Thyroid gland (tissue), 4 donors: Measurements from ENCODE around the gene RABL6.

Experiments
- POLR2A ChIP-seq, 2 donors: fragments of 450-650 bp; IDR thresholded peaks; one replicate each; pipeline ENCODE4 v1.6.1; 2017; ENCODE audit warnings: antibody characterized with exemption in 2 of 2, mild to moderate bottlenecking in 2 of 2, moderate library complexity in 1 of 2
- TF ChIP-seq, protein P1 (sequence below), 6 experiments: fragments of 200-600 bp in 3 of 6; fragments of 450-650 bp in 3 of 6; sonication (generic) in 3 of 6; IDR thresholded peaks; one replicate each; pipeline ENCODE4 v1.5.1; 2016 to 2019; ENCODE audit warnings: antibody characterized with exemption in 6 of 6, mild to moderate bottlenecking in 2 of 6, inconsistent platforms in 1 of 6, moderate library complexity in 1 of 6

DNA sequence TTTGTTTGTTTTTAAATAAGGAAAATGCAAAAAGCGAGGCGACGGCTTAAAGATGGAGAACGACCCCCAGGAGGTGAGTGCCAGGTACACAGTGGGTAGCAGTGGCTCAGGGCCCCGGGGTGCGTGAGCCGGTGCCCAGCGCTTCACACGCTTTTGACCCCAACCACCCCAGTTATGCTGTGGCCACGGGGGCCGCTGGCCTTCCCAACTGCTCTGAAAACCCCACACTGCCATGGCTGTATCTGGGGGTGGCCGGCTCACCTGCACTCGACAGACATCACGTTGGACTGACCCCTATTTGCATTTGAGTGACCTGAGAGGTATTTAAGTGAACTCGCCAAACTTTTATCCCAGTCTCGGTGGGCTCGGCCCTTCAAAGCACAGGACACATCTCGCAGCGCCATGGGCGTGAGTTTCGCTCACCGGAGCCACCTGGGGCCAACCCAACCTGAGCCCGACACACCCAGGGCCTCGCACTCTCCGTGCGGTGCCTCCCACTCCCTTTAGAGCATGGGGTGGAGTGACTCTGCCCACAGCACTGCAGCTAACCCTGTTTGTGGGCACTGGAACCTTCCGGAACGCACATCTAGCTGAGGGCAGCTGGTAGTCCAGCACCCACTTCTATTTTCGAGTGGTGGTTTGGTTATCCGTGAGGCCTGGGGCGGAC is 20.9 kb downstream of the RABL6 start:
- TF ChIP-seq POLR2A (IDR thresholded peaks at IDR 0.05), result no peak
- TF ChIP-seq, protein P1, sequence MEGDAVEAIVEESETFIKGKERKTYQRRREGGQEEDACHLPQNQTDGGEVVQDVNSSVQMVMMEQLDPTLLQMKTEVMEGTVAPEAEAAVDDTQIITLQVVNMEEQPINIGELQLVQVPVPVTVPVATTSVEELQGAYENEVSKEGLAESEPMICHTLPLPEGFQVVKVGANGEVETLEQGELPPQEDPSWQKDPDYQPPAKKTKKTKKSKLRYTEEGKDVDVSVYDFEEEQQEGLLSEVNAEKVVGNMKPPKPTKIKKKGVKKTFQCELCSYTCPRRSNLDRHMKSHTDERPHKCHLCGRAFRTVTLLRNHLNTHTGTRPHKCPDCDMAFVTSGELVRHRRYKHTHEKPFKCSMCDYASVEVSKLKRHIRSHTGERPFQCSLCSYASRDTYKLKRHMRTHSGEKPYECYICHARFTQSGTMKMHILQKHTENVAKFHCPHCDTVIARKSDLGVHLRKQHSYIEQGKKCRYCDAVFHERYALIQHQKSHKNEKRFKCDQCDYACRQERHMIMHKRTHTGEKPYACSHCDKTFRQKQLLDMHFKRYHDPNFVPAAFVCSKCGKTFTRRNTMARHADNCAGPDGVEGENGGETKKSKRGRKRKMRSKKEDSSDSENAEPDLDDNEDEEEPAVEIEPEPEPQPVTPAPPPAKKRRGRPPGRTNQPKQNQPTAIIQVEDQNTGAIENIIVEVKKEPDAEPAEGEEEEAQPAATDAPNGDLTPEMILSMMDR (IDR thresholded peaks at IDR 0.05), result no peak
